ENCODE results near the gene GPC5.
"Not testable (repeated sequence)": the region's sequence is repeated elsewhere in the genome, so short reads cannot be mapped to it uniquely, and the experiment has no call there.

GPC5 gene

DNA sequence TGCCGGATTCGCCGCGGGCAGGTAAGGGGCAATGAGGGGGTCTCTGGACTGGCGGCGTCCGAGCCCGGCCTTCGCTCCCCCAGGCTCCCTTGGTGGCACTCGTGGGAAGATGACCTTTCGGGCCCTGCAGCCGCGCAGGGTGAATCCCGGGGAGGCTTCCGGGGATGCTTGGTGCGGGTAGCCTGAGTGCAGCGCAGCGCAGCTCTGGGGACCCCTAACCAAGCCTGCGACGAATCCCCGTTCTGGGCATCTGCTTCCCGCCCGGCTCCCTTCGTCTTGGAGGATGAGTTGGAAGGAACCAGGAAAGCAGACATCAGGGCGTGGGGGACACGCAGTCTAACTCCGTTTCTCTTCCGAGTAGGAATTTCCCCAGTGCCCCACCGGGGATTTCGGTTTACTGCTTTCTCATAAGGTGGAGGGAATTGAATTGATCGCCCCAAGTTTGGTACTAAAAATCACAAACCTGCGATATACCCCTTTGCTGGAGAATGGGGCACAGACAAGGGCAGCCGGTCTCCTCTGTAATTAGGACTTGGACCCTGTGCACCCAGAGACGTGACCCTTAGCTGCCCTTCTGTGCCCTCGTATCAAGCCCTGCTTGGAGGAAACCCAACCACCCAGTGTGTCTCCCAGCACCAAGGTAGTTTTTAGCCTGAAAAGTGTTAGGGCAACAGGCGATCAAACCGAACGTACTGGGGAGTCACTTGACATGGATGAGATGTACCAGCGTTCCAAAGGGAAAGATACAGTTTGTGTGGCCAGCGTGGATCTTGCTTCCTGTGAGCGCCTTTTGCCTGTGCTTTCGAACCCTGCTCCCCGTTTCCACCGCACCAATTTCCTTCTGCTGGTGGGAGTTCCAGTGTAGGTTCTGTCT, 1.0 kb downstream of the GPC5 start:
- Mint-ChIP-seq H3K27ac (no peak overlapping the region), H3K9me3 (no peaks in the 10 kb centered on the region), H3K4me1 (ENCODE audit: low read depth) (peaks cover 16% of the 10 kb centered on the region), H3K27me3 (peaks cover 71% of the 10 kb centered on the region), H3K36me3 (ENCODE audit: low read depth) (no peaks in the 10 kb centered on the region), H3K4me3 (peak overlapping the region; percentile 77)

GRCh38 chr13:91400063-91400399, 1.6 kb downstream of the GPC5 start:
- Mint-ChIP-seq H3K27me3 (peaks cover 65% of the 10 kb centered on the region), H3K4me3 (peak overlapping the region; percentile 77), H3K27ac (no peak overlapping the region), H3K36me3 (ENCODE audit: low read depth) (no peaks in the 10 kb centered on the region), H3K4me1 (ENCODE audit: low read depth) (peaks cover 16% of the 10 kb centered on the region), H3K9me3 (no peaks in the 10 kb centered on the region)

DNA sequence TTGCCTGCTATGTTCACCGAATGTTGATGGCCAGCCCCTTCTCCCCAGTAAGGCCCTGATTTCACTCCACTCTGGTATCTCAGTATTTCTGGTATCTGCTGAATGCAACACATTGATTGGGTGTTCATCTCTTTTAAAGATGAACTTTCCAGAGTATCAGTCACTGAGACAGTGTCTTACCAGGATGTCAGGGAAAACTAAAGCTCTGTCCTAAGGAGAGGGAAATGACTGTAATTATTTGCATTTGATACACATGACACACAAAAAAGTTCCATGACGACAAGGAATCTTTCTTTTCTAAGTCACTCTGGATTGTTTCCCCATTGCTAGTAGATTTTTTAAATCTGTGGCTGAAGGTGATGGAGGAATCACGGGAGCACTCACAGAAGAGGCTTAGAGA, 2.2 kb downstream of the GPC5 start:
- Mint-ChIP-seq H3K27me3 (peaks cover 59% of the 10 kb centered on the region), H3K9me3 (no peaks in the 10 kb centered on the region)

DNA sequence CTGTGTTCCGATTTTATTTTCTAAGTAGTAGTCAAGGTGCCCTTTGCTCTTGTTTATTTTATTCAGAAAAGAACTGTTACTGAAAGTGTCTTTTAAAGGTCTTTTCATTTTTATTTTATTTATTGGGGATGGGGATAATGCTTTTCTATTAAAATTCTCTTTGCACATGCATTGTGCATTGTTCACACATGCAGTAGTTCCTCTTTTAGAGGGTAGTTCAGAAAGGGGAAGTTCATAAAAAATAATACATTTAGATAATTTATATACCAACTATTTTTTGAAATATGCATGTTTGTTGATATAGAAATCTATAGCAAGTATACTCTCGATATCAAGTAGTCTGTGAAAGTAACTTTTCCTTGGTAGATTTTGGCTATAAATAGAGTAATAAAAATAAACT, 3.5 kb downstream of the GPC5 start:
- no peak overlapping the region for H3K4me3 Mint-ChIP-seq
- no peaks in the 10 kb centered on the region for H3K9me3 Mint-ChIP-seq

More for the DNA sequence above, 2.2 kb downstream of the GPC5 start:
- Mint-ChIP-seq H3K4me3 (no peak overlapping the region), H3K27ac (peak overlapping the region; percentile 14), H3K36me3 (ENCODE audit: low read depth) (no peaks in the 10 kb centered on the region), H3K4me1 (ENCODE audit: low read depth) (peaks cover 16% of the 10 kb centered on the region)

DNA sequence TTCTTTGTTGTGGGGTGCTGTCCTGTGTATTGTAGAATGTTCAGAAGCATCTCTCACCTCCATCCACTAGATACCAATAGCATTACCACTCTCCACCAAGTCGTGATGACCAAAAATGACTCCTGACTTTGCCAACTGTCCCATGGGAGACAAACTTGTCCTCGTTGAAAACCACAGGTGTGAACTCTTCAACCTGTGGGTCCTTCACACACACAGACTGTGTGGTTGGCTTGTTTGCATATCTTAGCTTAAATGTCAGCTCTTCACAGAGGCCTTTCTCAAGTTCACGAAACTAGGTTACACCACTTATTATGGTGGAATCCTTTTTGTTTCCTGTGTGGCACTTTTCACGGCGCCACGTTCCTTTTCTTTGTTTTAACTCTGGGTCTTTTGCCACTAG, 6.8 kb downstream of the GPC5 start:
- H3K27me3 Mint-ChIP-seq, result peaks cover 44% of the 10 kb centered on the region
- H3K9me3 Mint-ChIP-seq, result no peaks in the 10 kb centered on the region
- H3K4me1 Mint-ChIP-seq (ENCODE audit: low read depth), result peaks cover 4% of the 10 kb centered on the region
- no peaks in the 10 kb centered on the region for H3K36me3 Mint-ChIP-seq (ENCODE audit: low read depth)
- H3K4me3 Mint-ChIP-seq, result no peak overlapping the region
- H3K27ac Mint-ChIP-seq, result no peak overlapping the region

More for the DNA sequence above, 3.5 kb downstream of the GPC5 start:
- H3K27ac Mint-ChIP-seq, result no peak overlapping the region
- H3K27me3 Mint-ChIP-seq, result peaks cover 52% of the 10 kb centered on the region
- peaks cover 16% of the 10 kb centered on the region for H3K4me1 Mint-ChIP-seq (ENCODE audit: low read depth)
- no peaks in the 10 kb centered on the region for H3K36me3 Mint-ChIP-seq (ENCODE audit: low read depth)

- H3K36me3 Mint-ChIP-seq (ENCODE audit: low read depth), result no peaks in the 10 kb centered on the region
- H3K4me3 Mint-ChIP-seq, result no peak overlapping the region
- no peaks in the 10 kb centered on the region for H3K9me3 Mint-ChIP-seq
- H3K27me3 Mint-ChIP-seq, result peaks cover 34% of the 10 kb centered on the region
- no peaks in the 10 kb centered on the region for H3K4me1 Mint-ChIP-seq (ENCODE audit: low read depth)
- H3K27ac Mint-ChIP-seq, result no peak overlapping the region
Measured at GRCh38 chr13:91406619-91407018, 8.2 kb downstream of the GPC5 start.

- Mint-ChIP-seq H3K36me3 (ENCODE audit: low read depth) (no peaks in the 10 kb centered on the region), H3K9me3 (no peaks in the 10 kb centered on the region), H3K27me3 (peaks cover 21% of the 10 kb centered on the region), H3K4me1 (ENCODE audit: low read depth) (no peaks in the 10 kb centered on the region), H3K4me3 (no peak overlapping the region), H3K27ac (no peak overlapping the region)
Measured at GRCh38 chr13:91408971-91409370, 10.6 kb downstream of the GPC5 start.

- not testable (repeated sequence) for H3K4me3 Mint-ChIP-seq; H3K27ac Mint-ChIP-seq; H3K9me3 Mint-ChIP-seq; H3K36me3 Mint-ChIP-seq (ENCODE audit: low read depth); H3K4me1 Mint-ChIP-seq (ENCODE audit: low read depth)
- peaks cover 12% of the 10 kb centered on the region for H3K27me3 Mint-ChIP-seq
Measured at GRCh38 chr13:91416579-91416978, 18.2 kb downstream of the GPC5 start.

DNA sequence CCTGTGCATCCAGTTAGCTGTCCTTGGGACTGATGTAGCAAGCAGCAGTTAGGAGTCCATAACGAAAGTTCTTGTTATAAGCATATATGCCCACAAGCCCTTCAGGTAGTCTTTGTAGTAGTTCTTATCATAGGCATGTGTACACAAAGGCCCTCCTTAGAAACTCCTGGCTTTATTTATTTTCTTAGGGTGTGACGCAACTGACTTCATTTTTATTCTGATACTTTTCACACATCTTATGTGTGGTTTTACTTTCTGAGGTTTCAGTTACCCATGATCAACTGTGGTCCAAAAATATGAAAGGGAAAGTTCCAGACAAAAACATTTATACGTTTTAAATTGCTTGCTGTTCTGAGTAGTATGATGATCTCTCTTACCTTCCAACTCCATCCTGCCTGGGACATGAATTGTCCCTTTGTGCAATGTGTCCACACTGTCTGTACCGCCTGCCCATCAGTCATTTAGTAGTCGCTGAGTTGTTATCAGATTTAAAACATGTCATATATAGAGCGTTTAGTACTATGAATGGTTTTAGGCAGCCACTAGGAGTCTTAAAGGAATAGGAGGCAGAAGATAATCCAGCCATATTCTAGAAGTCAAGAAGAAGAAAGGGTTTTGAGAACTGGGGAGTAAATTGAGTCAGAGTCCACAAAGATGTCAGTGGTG, 19.4 kb downstream of the GPC5 start:
- Mint-ChIP-seq H3K4me1 (ENCODE audit: low read depth) (no peaks in the 10 kb centered on the region), H3K36me3 (ENCODE audit: low read depth) (no peaks in the 10 kb centered on the region), H3K9me3 (no peaks in the 10 kb centered on the region), H3K27me3 (peaks cover 12% of the 10 kb centered on the region), H3K4me3 (no peak overlapping the region), H3K27ac (no peak overlapping the region)

GRCh38 chr13:91426913-91427312, 28.5 kb downstream of the GPC5 start:
- Mint-ChIP-seq H3K27me3 (no peaks in the 10 kb centered on the region), H3K9me3 (peaks cover 20% of the 10 kb centered on the region), H3K4me1 (ENCODE audit: low read depth) (no peaks in the 10 kb centered on the region), H3K4me3 (no peak overlapping the region), H3K36me3 (ENCODE audit: low read depth) (no peaks in the 10 kb centered on the region), H3K27ac (no peak overlapping the region)

GRCh38 chr13:91438674-91439073, 40.3 kb downstream of the GPC5 start:
- not testable (repeated sequence) for H3K36me3 Mint-ChIP-seq (ENCODE audit: low read depth); H3K4me1 Mint-ChIP-seq (ENCODE audit: low read depth); H3K9me3 Mint-ChIP-seq; H3K27ac Mint-ChIP-seq; H3K4me3 Mint-ChIP-seq
- peaks cover 11% of the 10 kb centered on the region for H3K27me3 Mint-ChIP-seq

GRCh38 chr13:91450913-91451312, 52.5 kb downstream of the GPC5 start:
- Mint-ChIP-seq H3K9me3 (no peaks in the 10 kb centered on the region), H3K4me1 (ENCODE audit: low read depth) (no peaks in the 10 kb centered on the region), H3K4me3 (no peak overlapping the region)

DNA sequence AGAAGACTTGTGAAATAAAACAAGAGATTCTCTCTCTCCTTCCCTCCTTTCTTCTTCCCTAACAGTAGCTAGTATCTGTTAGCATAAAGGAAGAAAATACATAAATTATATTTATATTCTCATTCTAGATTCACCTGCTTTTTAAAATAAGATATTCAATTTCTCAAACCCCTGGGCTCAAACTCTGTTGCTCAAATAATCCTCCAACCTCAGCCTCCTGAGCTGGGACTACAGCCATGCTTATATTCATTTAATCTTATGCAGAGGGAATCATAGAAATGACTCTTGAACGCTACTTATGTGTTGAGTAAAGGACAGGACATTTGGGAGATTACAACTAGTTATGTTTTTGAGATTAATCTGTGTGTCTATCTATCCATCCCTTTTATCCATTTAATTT, 56.2 kb downstream of the GPC5 start:
- Mint-ChIP-seq H3K4me3 (no peak overlapping the region), H3K36me3 (ENCODE audit: low read depth) (no peaks in the 10 kb centered on the region), H3K9me3 (no peaks in the 10 kb centered on the region), H3K27me3 (peaks cover 10% of the 10 kb centered on the region), H3K27ac (no peak overlapping the region), H3K4me1 (ENCODE audit: low read depth) (no peaks in the 10 kb centered on the region)

More at GRCh38 chr13:91450913-91451312, 52.5 kb downstream of the GPC5 start:
- no peaks in the 10 kb centered on the region for H3K36me3 Mint-ChIP-seq (ENCODE audit: low read depth)
- H3K27me3 Mint-ChIP-seq, result peaks cover 7% of the 10 kb centered on the region
- no peak overlapping the region for H3K27ac Mint-ChIP-seq

DNA sequence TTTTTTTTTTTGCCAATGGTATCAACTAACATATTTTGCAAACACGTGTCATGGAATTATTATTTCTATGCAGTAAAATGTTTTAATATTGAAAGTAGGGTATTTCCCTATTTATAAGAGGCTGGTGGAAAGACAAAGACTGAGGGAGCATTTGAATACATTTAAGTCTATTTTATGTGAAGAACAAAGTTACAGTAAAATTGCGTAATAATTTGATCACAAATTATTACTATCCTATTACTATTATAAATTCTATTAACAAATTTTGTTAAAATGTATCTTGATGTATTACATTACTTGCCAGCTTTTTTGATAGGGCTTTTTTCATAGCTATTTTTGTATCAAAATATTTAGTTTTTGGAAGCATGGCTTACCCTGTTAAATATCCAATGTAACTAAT, 58.4 kb downstream of the GPC5 start:
- peaks cover 10% of the 10 kb centered on the region for H3K27me3 Mint-ChIP-seq
- no peaks in the 10 kb centered on the region for H3K4me1 Mint-ChIP-seq (ENCODE audit: low read depth)
- no peak overlapping the region for H3K27ac Mint-ChIP-seq

GRCh38 chr13:91459485-91459884, 61.1 kb downstream of the GPC5 start:
- H3K4me3 Mint-ChIP-seq, result no peak overlapping the region
- no peak overlapping the region for H3K27ac Mint-ChIP-seq
- peaks cover 10% of the 10 kb centered on the region for H3K27me3 Mint-ChIP-seq
- H3K4me1 Mint-ChIP-seq (ENCODE audit: low read depth), result no peaks in the 10 kb centered on the region
- no peaks in the 10 kb centered on the region for H3K9me3 Mint-ChIP-seq
- H3K36me3 Mint-ChIP-seq (ENCODE audit: low read depth), result no peaks in the 10 kb centered on the region

More for the DNA sequence above, 58.4 kb downstream of the GPC5 start:
- H3K36me3 Mint-ChIP-seq (ENCODE audit: low read depth), result no peaks in the 10 kb centered on the region
- no peak overlapping the region for H3K4me3 Mint-ChIP-seq
- no peaks in the 10 kb centered on the region for H3K9me3 Mint-ChIP-seq
